GM20431 (cell line): ENCODE data around the gene RTRAF.

Experiments used
- in situ Hi-C: fragments of 300-500 bp; cut with MseI, MboI; formaldehyde crosslinking; loops from one replicate; pipeline ENCODE4 v1.15.0; 2020; ENCODE audit warnings: low sequenced_read_pairs; ENCODE audit not compliant: unreplicated experiment

Gene RTRAF

DNA sequence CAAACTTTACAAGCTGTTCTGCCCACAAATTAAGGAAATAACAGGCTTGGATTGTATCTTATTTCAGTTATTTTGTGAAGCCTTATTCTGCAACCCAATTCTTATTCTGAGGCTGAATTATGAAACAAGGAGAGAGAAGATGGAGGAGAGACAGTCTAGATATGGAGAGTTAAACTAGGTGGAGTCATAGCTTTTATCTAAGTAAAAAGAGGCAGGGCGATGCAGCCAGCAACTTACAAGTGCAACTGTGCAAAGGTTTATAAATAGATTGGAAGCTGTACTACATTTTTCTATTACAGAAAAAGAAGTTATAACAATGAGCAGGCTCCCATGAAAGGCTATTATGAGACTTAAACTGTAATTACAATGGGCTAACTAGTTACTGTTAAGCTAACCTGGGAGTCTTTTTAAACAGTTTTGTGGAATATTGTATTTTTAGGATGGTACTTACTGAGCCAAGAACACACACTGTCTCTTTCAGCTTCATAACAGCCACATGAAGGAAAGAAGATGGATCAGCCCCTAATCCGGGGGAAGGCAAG, 57.1 kb downstream of the RTRAF start:
- in situ Hi-C loops, result no loop called here

DNA sequence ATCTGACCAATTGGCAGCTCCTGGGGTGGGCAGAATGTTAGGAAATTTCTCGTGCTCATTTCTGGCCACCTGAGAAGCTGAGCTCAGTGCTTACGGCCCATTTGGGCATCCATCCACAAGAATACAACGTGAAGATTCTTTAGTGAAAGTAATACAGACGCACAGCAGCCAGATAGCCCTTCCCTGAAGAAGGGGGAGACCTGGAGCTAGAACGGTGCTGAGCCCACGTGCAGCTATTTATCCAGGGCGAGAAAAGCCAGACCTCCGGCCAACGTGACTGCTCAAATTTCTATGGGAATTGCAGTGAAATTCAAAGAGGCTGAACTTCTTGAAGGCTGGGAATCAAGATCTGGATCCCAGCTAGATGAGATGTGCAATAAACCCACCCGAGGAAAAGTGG, 58.8 kb downstream of the RTRAF start:
- in situ Hi-C loops, result no loop called here

DNA sequence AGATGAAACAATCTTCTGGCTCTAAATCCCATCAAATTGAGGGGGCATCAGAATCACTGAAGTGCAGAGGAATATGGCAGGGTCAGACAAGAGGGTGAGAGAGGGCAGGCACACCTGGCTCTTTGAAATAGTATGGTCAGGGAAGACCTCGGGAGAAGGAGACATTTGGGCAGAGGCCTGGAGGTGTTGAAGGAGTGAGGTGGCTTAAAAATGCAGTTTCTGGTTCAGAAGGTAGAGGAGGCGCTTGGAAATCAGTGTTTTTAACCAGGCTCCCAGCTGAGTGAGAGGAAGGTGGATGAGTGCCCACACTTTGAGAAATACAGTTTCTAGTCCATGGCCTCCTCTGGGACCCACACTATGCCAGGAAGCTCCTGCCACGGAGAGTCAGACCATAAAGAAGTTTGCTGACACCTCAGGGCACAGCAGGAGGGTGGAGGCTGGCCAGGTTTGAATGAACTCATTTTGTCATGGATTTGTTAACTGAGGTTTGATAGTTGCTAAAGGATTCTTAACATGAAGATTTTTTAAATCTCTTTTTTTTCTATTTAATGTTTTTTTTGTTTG, 59.4 kb downstream of the RTRAF start:
- in situ Hi-C loops, result no loop called here

DNA sequence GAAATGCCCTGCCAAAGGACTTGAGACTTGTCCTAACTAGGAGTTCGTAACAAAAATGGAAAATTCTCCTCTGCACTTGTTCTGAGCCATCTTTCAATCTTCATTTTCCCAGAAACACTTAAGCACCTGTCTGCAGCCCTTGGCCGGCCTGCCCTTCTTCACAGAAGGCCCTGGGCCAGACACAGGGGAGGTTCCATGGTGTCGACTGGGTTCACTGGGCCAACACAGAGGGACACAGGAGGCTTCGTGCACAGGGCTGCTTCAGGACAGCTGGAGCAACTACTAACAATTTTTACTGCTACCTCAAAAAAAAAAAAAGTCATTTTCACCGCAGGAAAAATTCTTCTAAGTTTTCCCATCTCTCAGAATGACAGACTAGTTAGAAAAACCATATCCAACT, 59.9 kb downstream of the RTRAF start:
- in situ Hi-C loops, result no loop called here

DNA sequence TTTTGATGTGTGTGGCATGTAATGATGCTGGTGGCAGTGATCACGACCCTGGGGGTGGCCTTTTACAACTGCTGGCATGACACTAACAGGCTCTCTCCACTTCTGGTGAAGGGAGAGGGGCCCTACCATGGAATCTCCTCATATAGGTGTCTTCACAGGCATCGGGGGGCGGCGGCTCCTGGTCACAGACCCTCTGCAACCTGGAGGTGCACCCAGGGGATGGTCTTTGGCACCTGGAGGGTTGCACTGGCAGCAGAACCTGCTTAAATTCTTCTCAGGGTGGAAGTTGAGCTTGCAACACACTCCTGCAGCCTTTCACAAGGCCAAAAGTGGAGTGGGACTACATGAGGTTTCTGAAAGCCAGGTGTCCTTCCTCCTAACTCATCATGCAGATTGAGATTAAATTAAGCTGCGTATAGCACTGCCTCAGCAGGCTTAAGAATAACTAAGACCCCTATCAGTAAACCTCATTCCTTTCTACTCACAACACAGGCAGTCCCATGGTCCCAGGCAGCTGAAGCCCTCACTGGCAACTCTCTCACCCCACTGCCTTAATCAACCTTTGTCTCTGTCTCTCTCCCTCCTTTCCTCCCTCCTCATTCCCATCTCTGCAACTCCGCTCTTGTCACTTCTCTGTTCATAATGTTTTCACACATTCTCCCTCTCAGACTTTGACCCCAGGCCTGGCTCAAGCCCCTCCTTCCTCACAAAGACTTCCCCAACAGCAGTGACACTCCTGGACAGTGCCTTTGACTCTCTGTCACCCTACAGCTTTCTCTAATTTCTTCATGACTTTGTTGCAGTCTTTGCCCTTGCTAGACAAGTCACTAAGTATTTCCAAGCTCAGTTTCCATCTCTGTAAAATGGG, 60.6 kb downstream of the RTRAF start:
- in situ Hi-C loops, result no loop called here

DNA sequence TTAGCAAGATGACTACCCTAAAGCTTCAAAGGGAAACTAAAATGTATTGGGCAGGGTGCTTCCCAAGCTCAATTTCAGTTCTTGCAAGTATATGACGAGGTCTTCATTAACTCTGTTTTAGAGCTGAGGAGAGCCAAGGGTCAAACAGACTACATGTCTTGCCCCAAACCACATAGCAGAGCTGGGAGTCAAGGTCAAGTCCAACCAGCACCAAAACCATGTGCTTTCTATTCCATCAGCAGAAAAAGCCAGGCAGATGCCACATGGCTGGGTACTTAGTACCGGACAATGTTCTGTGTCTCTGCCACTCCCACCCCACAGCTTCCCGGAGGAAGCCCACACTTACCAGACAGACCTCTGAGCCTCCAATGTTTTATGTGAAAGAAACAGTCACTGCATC, 61.9 kb downstream of the RTRAF start:
- in situ Hi-C loops, result no loop called here

DNA sequence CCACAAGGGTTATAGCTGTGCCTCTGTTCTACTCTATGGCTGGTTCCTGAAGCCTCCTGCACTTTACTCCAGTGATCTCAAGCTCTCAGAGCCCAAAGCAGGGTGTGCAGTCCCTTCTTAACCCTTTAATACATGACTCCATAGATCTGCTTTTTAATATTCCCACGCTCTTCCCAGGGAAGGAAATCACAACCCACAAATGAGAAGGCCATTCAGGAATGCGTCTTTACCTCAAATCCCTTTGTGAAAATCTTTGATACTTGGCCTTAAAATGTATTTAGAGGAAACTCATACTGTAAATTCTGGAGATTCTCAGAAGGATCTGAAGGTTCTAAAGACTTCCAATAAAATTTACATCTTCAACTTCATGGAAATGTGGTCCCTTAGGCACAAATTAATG, 62.5 kb downstream of the RTRAF start:
- in situ Hi-C loops, result no loop called here

DNA sequence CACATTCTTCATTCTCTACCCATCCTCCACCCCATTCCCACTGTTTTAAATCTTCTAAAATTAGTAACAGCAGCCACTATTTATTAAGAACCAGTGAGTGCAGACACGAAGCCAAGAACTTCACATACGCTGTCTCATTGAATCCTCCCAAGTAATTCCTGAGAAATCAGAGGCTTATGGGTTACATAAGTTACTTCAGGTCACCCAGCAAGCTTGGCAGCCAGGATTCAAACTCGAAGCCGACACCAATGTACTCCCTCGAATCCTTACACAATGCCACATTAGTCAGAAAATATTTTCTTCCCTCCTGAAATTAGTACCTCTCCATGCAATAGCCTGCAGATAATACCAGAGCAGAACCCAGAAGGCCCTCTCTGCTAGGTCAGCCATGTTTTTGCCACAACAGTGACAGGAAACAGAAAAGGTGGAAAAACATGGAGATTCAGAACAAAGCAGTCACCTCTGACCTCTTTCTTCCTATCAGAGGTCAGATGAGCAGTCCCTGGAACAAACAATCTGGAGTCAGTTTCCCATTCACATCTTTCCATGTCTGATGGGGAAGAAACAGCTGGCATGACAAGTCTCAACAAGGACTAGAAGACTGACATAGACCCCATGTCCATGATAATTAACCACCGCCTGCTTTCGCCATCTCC, 63.1 kb downstream of the RTRAF start:
- in situ Hi-C loops, result no loop called here

DNA sequence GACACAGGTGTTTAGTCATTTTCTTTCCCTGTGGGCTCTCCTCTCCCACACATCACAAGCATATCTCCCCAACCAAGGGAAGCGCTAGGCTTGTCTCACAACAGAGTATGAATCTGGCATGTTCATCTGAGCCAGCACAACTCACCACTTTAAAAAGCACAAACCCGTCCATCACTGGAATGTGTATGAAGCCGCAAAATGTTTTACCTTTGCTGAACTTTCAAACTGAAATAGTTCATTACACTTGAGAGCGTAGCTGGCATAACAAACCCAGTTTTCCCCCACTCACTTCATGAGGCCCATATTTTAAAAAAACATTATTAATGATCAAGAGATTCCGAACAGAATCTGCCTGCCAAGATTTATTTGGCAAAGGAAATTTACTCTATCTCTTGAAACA, 63.7 kb downstream of the RTRAF start:
- in situ Hi-C loops, result no loop called here

DNA sequence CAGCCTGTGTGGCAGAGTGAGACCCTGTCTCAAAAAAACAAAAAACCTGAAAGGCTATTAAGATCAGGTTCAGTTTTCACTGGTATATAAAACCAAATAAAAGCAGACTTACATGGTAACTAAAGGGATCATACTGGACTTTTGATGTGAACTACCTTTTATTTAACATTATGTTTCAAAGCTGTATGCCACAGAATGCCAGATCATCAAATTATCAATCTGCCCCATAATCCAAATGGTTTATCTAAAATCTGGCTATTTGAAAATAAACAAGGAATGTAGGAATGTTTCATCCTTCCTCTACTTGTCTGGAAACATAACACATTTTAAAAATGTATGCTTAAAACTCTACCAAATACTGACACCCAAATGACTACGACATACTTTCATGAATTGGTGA, 65.3 kb downstream of the RTRAF start:
- in situ Hi-C loops, result no loop called here

DNA sequence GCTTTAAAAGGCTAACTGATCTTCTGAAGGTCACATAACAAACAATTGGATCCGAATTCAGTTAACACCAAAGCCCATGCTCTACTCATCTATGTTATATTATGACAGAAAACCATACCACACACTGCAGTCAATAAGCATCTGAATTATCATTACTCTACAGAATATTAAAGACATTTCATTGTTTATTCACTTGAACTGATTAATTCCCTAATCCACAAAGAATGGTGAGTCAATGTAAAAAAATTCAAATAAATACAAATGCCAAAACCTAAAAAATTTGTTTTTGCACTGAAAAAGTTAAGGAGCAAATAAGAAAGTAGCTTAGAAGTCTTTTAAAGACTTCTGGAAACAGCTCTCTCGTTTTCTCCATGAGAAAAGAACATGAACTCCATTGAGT, 65.8 kb downstream of the RTRAF start:
- in situ Hi-C loops, result no loop called here

DNA sequence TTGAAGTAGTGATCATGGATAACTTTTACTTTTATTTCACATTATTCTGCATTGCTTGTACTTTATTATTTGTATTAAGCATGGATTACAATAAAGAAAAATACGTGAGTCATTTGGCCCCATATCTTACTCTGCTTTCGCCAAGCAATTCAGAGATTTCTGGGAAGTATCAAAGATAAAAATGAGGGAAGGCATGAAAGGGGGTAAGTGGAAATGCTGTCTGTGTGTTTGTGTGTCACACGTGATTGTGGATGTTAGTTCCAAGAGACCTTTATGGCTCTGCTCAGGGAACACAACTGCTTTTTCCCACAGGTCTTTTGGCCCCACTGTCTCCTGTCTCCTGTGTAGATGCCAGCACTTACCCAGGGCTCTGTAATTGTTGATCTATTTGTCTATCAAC, 69.0 kb downstream of the RTRAF start:
- in situ Hi-C loops, result no loop called here

DNA sequence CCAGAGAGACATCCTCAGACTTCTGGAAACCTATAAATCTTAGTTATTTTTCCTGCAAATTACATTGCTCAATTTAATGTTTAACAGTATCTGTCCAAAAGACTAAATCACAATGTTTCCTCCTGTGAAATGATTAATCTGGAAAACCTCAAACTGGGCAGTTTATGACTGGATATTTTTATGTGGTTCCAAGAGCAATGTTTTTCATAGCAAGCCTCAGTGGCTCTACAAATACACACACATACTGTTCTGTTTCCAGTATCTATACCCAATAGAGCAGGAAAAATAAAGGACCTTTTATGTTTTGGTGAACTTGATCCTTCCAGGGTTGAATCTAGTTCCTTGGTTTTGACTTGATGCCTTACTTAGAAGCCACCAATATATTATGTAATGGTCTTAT, 70.3 kb downstream of the RTRAF start:
- in situ Hi-C loops, result no loop called here

DNA sequence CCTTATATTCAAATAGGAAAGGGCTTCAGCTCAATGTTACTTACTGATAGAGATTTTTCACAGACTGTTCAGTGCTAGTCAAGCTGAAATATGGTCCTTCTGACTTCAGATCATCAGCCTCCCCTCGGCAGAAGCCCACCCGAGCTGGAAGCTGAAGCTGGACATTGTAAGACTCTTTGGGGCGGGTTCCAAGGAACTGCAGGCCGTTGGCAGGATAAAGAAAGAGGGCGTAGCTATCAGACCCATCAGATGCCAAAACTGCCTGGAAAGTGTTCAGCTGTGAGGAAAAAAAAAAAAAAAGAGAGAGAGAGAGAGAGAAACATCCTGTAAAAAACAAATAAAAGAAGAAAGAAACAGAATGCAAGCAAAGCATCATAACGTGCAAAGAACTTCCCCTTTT, 70.7 kb downstream of the RTRAF start:
- in situ Hi-C loops, result no loop called here
